Measurements from ENCODE around the gene CCDC9. TPM values are rescaled to one million over a fixed set of nuclear protein-coding genes. Genes with fewer than 3 reads are reported as not detected.
A peak's percentile ranks its signal among the peaks of the same experiment; 100 is the strongest.

Gene CCDC9
- total and polyA plus RNA-seq, 2 of the 13 experiments (the other 11 are each of a cell fraction or from before 2014, with no cell fraction given) = 2.9 to 6.3 TPM

GRCh38 chr19:47230054-47230920 lies 26.0 kb upstream of the CCDC9 start (continued):
- TF ChIP-seq FOXA3 (CRISPR knock-in tag; IDR thresholded peaks at IDR 0.05) (peak; percentile 62), ZNF530 (CRISPR knock-in tag; IDR thresholded peaks at IDR 0.05; ENCODE audit: low read depth) (no peak), ZNF616 (CRISPR knock-in tag; IDR thresholded peaks at IDR 0.05; ENCODE audit: low read depth) (0 out of 2 replicates have a peak, but pooled peaks have one; percentile 8), ZNF563 (CRISPR knock-in tag; IDR thresholded peaks at IDR 0.05) (peak; percentile 19; the same call in 1 of the 2 replicates), ZBTB14 (CRISPR knock-in tag; IDR thresholded peaks at IDR 0.05) (peak; percentile 64), HNRNPLL (IDR thresholded peaks at IDR 0.05; ENCODE audit: low read depth, low read length, poor library complexity, severe bottlenecking) (peak; percentile 15), AHR (CRISPR knock-in tag; IDR thresholded peaks at IDR 0.05) (no peak), SIN3A (IDR thresholded peaks at IDR 0.05; ENCODE audit: borderline replicate concordance, low read depth, low read length) (peak; percentile 57; the same call in 1 of the 2 replicates), FOXO1 (CRISPR knock-in tag; IDR thresholded peaks at IDR 0.05) (peak; percentile 76), ZNF552 (CRISPR knock-in tag; IDR thresholded peaks at IDR 0.05; ENCODE audit: borderline replicate concordance) (0 out of 2 replicates have a peak, but pooled peaks have one; percentile 35), ZNF574 (CRISPR knock-in tag; IDR thresholded peaks at IDR 0.05) (0 out of 2 replicates have a peak, but pooled peaks have one; percentile 33), SOX13 (IDR thresholded peaks at IDR 0.05) (no peak), SOX13 (CRISPR knock-in tag; conservative IDR thresholded peaks at IDR 0.05 in 1 of 2, IDR thresholded peaks at IDR 0.05 in 1 of 2) (0 out of 4 replicates have a peak, but pooled peaks of 1 of the 2 experiments have one; percentile 2), ASH2L (IDR thresholded peaks at IDR 0.05; ENCODE audit: insufficient read length, low read depth, low read length) (peak; percentile 12)
- TF ChIP-seq, protein P1, sequence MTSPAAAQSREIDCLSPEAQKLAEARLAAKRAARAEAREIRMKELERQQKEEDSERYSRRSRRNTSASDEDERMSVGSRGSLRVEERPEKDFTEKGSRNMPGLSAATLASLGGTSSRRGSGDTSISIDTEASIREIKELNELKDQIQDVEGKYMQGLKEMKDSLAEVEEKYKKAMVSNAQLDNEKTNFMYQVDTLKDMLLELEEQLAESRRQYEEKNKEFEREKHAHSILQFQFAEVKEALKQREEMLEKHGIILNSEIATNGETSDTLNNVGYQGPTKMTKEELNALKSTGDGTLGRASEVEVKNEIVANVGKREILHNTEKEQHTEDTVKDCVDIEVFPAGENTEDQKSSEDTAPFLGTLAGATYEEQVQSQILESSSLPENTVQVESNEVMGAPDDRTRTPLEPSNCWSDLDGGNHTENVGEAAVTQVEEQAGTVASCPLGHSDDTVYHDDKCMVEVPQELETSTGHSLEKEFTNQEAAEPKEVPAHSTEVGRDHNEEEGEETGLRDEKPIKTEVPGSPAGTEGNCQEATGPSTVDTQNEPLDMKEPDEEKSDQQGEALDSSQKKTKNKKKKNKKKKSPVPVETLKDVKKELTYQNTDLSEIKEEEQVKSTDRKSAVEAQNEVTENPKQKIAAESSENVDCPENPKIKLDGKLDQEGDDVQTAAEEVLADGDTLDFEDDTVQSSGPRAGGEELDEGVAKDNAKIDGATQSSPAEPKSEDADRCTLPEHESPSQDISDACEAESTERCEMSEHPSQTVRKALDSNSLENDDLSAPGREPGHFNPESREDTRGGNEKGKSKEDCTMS (CRISPR knock-in tag; conservative IDR thresholded peaks at IDR 0.05) = no peak
- TF ChIP-seq, protein P2, sequence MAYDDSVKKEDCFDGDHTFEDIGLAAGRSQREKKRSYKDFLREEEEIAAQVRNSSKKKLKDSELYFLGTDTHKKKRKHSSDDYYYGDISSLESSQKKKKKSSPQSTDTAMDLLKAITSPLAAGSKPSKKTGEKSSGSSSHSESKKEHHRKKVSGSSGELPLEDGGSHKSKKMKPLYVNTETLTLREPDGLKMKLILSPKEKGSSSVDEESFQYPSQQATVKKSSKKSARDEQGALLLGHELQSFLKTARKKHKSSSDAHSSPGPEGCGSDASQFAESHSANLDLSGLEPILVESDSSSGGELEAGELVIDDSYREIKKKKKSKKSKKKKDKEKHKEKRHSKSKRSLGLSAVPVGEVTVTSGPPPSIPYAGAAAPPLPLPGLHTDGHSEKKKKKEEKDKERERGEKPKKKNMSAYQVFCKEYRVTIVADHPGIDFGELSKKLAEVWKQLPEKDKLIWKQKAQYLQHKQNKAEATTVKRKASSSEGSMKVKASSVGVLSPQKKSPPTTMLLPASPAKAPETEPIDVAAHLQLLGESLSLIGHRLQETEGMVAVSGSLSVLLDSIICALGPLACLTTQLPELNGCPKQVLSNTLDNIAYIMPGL (CRISPR knock-in tag; IDR thresholded peaks at IDR 0.05; ENCODE audit: borderline replicate concordance in 1 of 2, low read depth in 1 of 2) = peak in 1 of 2 experiments; percentile 47; a peak in 2 of 4 replicates
- TF ChIP-seq, protein P3, sequence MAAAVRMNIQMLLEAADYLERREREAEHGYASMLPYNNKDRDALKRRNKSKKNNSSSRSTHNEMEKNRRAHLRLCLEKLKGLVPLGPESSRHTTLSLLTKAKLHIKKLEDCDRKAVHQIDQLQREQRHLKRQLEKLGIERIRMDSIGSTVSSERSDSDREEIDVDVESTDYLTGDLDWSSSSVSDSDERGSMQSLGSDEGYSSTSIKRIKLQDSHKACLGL (CRISPR knock-in tag; IDR thresholded peaks at IDR 0.05) = no peak; the same call in 1 of the 2 replicates
